Stimulated activated CD8-positive, alpha-beta memory T cell treated with anti-CD3 and anti-CD28 coated beads, Interleukin-4, amount 100 ng/mL, for 4 hours (primary cell): ENCODE measurements around the gene KCNK18.
"Not testable (repeated sequence)": the region's sequence is repeated elsewhere in the genome, so short reads cannot be mapped to it uniquely, and the experiment has no call there.

Experiments used
- DNase-seq, 2 donors: peaks; one replicate each; pipeline ENCODE4 v3.0.0-alpha.2; 2020; ENCODE audit warnings: low read depth in 2 of 2, low spot score in 1 of 2

The KCNK18 gene

DNA sequence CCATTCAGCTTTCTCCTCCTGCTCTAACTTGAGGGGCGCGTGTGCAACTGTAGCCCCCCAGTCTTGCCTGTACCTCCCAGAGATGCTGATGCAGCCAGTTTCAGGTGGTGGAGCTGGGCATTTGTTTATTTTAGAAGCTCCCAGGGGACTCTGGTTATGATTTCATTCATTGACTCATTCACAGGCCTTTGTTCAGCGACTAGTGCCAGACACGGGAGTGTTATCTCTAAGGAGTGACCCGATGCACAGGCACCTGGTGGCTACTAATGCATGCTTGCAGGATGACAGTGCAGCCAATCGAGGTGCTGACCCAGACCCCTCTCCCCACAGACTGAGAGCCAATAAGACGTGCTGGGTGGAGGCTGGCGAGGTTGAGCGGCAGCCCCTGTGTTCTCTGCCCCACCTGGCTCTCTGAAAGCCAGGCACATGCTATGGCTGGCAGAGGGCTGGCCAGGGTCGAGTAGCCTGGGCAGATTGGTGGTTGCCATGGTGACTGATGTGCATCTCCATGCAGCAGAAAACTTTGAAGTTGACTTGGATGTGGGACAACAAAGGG is 23.9 kb downstream of the KCNK18 start:
- no peak for DNase-seq

DNA sequence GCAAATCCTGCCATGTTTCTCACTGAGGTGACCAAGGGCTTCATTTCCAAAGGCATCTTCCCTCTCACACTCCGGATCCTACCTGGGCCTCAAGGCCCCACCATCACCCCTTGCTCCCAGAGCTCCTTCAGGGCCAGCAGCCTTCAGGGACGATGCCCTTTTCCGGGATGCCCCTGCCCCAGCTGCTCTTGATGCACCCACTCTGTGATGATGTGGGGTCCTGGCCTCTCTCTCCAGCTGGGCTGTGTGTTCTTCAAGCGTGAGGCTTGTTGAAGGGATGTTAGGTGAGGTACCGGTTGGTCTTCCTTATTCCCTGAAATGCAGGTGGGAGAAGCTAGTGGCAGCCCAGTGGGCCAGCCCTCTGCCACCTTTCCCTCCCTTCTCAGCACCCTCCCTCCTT is 25.3 kb downstream of the KCNK18 start:
- no peak for DNase-seq

DNA sequence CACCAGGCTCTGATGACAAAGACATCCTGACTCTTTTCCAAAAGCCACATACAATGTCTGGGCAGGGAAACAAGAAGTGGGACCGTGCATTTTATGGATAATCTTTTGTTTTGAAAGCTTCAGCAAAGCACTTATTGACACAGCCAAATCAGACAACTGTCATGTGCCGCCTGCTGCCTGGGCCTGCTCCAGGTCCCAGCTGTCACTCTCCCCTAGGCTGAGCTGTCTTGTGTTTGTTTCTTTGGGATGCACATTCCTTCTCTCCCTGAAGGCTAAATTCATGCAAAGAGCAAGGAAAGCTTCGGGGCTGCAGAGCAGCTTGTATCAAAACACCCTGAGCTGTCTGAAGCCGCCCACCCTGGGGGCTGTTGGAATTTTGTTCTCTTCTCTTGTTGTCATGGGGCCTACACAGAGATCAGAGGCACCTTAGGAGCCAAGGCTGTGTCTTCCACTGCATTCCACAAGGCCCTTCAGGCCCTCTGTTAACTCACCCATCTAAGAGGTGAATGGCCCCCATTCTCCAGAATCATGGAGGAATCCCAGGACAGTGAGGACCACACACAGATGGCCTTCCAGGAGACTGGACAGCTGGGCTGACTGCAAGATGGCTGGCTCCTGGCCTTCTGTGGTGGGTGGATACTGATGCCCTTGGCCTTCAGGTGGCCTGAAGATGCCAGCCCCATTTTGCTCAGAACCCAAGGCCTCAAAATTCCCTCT is 25.8 kb downstream of the KCNK18 start:
- DNase-seq, result no peak

DNA sequence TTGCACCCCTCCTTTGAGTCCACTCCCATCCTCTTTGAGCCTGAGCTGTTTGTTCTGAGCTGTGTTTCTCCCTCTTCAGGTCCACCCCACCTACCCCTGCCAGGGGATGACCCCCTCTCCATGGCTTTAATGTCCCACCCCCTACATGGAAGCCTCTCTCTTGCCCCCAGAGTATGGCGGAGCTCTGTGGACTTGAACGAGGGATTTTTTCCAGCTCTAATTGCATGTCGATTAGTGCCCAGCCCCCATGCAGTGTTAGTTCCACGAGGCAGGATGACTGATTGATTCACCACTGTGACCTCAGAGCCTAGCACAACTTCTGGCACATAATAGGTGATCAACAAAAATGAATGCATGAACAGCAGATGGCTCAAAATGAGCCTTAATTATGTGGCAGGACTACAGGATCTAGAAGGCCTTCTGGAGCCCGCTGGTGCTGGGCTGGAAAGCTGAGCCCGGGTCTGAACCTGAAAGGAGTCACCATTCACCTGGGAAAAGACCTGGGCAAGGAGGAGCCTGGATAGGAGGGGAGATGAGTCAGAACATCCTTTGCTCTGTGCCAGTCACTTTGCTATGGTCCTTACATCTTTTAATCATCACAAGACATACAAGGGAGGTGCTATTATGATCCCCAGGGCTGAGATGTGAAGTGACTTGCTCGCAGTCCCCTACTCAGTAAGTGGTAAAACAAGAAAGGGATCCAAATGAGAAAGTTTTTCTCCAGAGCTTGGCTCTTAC is 26.6 kb downstream of the KCNK18 start:
- DNase-seq, result no peak

DNA sequence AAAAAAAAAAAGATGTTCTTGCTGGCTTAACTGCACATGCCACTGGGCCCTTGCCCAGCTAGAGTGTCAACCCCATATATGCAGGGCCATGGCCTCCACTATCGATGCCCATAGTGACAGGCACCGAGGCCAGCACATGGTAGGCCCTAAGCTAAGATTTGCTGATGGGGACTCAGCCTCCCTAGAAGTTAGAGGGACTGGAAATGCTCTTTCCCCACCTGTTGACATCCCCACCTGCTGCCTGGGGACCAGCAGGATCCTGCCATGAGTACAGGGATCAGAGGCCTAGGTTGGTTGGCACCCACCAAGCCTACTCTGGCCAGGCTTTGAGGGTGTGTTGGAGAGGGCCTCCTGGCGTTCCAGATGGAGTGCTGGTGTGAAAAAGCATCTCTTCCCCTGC is 27.6 kb downstream of the KCNK18 start:
- no peak for DNase-seq

DNA sequence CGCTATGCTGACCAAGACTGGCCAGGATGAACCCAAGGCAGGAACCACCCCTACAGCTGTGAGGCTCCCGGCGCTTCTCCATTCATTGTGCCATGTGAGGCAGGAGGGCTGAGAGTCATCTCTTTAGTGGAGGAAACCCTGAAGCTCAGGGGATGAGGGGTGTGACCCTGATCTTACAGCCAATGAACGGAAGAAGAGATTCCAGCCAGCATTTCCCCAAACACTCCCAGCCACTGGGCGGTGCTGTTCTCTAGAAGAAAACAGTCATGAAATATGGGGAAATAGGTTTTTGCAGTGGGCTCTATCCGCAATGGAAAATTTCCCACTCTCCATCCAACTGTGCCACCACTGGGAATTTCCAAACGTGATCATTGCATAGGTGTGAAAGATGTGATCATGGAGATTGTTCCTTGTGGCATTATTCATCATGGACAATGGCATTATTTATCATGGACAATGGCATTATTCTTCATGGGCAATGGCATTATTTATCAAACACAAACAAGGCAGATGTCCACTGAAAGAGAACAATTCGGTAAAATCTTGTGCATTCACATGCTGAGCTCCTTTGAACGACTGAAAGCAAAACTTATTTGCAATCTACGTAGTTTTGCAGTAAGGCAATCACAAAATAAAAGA is 29.6 kb downstream of the KCNK18 start:
- DNase-seq, result no peak

GRCh38 chr10:117228210-117228609 is 30.9 kb downstream of the KCNK18 start:
- no peak for DNase-seq

GRCh38 chr10:117230107-117230506 is 32.8 kb downstream of the KCNK18 start:
- DNase-seq, result not testable (repeated sequence)

- no peak for DNase-seq
Observed at GRCh38 chr10:117237401-117237991, 40.2 kb downstream of the KCNK18 start.

DNA sequence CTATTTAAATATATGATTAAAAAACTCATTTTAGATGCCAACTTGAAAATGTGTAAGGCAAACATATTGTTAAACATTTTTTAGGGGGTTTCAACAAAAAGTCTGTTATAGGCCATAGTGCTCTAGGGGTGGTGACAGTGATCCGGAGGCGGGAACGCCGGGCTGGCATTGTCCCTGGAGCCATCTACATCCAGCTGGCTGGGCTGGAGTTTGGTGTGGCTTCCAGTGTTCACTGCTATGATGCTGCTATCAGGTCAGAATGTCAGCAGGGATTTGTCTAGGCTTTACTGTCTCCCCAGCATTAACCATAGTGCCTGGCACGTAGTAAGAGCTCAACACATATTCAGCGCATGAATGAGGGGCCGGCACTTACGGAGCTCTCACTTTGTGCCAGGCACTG is 41.8 kb downstream of the KCNK18 start:
- no peak for DNase-seq

GRCh38 chr10:117239721-117240620 is 42.7 kb downstream of the KCNK18 start:
- no peak for DNase-seq

- DNase-seq, result no peak
Observed at GRCh38 chr10:117240621-117241529, 43.6 kb downstream of the KCNK18 start, which contains the start of gene SLC18A2. TSS of gene SLC18A2 (plus strand) at chr10:117241114. CDS start at chr10:117241694, 580 bp downstream.

DNA sequence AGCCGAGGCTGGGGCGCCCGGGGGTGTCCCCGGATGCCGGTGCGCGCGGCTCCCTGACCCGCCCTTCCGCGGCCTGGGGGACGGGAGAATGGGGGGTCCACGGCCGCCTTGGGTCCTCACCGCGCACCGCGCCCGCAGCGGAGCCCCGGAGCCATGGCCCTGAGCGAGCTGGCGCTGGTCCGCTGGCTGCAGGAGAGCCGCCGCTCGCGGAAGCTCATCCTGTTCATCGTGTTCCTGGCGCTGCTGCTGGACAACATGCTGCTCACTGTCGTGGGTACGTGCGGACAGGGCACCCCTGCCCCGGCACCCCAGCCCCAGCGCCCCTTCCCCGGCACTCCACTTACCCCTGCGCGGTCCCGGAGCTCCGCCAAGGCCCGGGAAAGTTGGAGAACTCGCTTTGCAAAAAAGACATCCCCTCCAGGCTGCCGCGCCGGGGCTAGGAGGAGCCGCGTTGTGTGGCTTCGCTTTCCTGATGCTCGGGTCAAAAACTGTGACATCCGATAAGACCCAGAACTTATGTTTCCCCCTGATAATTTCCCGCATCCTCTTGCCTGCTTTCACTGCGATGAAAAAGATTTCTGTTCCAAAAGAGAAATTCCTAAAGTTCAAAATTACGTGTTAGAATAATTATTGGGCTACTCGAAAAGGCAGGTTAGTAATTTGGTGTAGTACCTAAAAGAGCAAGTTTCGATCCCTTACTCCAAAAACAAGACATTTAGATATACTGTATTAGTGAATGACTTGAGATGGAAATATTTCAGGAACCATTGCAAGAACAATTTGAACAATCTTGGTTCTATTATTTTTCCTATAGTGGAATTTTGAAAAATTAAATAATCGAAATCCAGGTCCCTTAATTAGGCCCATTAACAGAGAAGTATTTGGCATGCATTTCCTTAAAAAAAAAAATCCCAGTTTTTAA is 44.5 kb downstream of the KCNK18 start:
- DNase-seq, result no peak

DNA sequence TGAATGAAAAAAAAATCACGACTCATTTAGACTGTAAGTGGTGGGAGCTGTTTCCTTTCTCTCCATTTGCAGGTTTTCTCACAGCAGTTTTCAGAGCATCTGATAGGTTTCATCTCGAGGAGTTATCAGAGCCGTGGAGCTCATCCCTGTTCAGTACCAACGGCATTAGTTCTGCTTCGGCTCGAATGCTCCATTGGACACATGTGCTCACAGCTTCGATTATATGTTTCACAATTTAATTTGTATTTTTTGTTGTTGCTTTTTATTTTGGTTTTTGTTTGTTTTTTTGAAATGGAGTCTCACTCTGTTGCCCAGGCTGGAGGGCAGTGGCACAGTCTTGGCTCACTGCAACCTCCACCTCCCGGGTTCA is 45.2 kb downstream of the KCNK18 start:
- no peak for DNase-seq

GRCh38 chr10:117246997-117247671 is 49.8 kb downstream of the KCNK18 start:
- no peak for DNase-seq

DNA sequence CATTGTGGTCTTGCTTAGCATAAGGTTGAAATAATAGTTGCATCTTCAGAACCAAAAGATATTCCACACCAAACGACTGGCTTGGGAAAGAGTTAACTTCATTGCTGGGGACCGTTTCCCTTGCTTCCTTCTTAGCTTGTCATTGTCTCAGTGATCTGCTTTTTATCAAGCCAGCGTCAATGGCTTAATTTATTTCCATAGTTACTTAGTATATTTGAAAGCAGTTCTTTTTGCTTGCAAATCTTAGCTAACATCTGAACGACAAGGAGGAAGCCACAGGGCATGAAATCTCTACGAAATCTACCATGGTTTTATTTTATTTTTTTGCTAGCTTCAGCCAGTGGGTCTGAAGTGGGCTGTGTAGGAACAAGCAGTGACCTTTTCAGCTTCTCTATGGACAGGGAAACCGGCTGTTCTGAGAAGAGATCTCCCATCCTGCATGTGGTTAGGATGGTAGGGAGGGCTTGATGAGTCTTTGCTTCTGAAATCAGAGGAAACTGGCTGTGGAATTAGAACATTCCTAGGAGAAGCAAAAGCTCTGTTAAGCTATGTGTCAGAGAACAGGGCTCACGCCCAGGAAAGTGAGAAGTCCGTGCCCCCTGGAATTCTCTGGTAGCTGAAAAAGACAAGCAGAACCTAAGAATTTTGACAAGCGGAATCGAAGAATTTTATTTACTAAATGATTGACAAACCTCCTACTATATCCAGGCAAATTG is 51.6 kb downstream of the KCNK18 start:
- no peak for DNase-seq

GRCh38 chr10:117249493-117250093 is 52.3 kb downstream of the KCNK18 start:
- no peak for DNase-seq
